Osteocyte (in vitro differentiated cells): ENCODE data around the gene POLRMT. TPM values are rescaled to one million over a fixed set of nuclear protein-coding genes. Genes with fewer than 3 reads are reported as not detected.

ENCODE experiments used
- DNase-seq: peaks from one replicate; pipeline ENCODE4 v3.0.0; 2021; ENCODE audit warnings: mixed read lengths; ENCODE audit not compliant: unreplicated experiment; ENCODE audit errors: extremely low spot score
- H3K27ac Mint-ChIP-seq: one replicate; pipeline ENCODE4 v1.8.0; 2021; ENCODE audit warnings: mild to moderate bottlenecking, mixed read lengths; ENCODE audit not compliant: unreplicated experiment
- H3K27me3 Mint-ChIP-seq: one replicate; pipeline ENCODE4 v1.8.0; 2021; ENCODE audit warnings: mixed read lengths; ENCODE audit not compliant: unreplicated experiment
- H3K36me3 Mint-ChIP-seq: one replicate; pipeline ENCODE4 v1.8.0; 2021; ENCODE audit warnings: mixed read lengths; ENCODE audit not compliant: unreplicated experiment
- H3K4me1 Mint-ChIP-seq: one replicate; pipeline ENCODE4 v1.8.0; 2021; ENCODE audit warnings: mixed read lengths; ENCODE audit not compliant: unreplicated experiment
- H3K4me3 Mint-ChIP-seq: one replicate; pipeline ENCODE4 v1.8.0; 2021; ENCODE audit warnings: mild to moderate bottlenecking, moderate library complexity, mixed read lengths; ENCODE audit not compliant: unreplicated experiment
- H3K9me3 Mint-ChIP-seq: one replicate; pipeline ENCODE4 v1.8.0; 2021; ENCODE audit warnings: mixed read lengths; ENCODE audit not compliant: unreplicated experiment
- total RNA-seq: library from RNA; stranded (reverse); gene quantifications from 2 replicates; pipeline ENCODE4 v1.2.1, GENCODE V29; 2021
- TF ChIP-seq, protein P1 (sequence below): fragments of 200-600 bp; sonication (generic); IDR thresholded peaks from 2 replicates; pipeline ENCODE4 v1.5.0; 2021; ENCODE audit warnings: antibody characterized with exemption, mild to moderate bottlenecking, moderate library complexity

The POLRMT gene
- total RNA-seq, 1 donor from 2014 or later = 44.6 TPM

DNA sequence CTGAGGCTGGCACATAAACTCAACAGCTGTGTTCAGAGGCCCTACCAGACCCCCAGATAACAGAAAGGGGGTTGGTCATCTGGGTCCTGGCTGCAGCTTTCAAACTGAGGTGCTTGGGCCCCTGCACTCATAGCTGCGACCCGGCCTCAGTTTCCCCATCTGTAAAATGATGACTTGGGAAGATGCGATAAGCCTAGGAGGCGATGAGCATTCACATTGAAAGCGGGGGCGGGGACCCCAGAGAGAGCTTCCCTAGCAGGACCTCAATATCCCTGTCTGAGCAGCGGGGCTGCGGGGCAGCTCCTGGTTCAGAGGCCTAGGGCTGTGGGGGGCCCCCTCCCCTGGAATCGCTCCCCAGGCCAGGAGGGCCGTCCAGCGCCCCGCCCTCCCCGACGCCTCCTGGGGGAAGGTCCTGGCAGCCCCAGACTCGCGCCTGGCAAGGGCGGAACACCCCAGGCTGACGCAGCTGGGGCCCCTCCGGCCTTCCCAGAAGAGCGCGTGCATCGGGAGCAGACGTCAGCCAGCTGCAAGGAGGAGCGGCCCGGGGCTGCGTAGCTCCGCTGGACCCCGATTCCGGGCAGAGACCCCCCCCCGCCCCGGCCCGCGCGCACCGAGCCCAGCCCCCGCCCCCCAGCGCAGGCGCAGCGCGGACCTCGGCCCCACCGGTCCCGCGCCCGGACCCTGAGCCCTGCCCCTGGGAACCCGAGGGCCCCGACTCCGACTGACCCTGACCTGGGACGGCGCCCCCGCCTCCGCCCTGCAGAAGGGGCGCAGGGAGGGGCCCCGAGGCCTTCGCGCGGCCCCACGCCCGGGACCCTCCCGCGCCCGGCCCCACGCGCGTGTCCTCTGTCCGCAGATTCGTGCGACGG lies 46.3 kb upstream of the POLRMT start:
- TF ChIP-seq, protein P1, sequence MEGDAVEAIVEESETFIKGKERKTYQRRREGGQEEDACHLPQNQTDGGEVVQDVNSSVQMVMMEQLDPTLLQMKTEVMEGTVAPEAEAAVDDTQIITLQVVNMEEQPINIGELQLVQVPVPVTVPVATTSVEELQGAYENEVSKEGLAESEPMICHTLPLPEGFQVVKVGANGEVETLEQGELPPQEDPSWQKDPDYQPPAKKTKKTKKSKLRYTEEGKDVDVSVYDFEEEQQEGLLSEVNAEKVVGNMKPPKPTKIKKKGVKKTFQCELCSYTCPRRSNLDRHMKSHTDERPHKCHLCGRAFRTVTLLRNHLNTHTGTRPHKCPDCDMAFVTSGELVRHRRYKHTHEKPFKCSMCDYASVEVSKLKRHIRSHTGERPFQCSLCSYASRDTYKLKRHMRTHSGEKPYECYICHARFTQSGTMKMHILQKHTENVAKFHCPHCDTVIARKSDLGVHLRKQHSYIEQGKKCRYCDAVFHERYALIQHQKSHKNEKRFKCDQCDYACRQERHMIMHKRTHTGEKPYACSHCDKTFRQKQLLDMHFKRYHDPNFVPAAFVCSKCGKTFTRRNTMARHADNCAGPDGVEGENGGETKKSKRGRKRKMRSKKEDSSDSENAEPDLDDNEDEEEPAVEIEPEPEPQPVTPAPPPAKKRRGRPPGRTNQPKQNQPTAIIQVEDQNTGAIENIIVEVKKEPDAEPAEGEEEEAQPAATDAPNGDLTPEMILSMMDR = no peak
- no peak for DNase-seq
- H3K27me3 Mint-ChIP-seq = no peaks in the 10 kb centered on the region
- H3K27ac Mint-ChIP-seq = peak overlapping the region; percentile 78
- peak overlapping the region; percentile 72 for H3K4me3 Mint-ChIP-seq
- H3K36me3 Mint-ChIP-seq = no peaks in the 10 kb centered on the region
- H3K4me1 Mint-ChIP-seq = peaks cover 31% of the 10 kb centered on the region
- no peaks in the 10 kb centered on the region for H3K9me3 Mint-ChIP-seq

DNA sequence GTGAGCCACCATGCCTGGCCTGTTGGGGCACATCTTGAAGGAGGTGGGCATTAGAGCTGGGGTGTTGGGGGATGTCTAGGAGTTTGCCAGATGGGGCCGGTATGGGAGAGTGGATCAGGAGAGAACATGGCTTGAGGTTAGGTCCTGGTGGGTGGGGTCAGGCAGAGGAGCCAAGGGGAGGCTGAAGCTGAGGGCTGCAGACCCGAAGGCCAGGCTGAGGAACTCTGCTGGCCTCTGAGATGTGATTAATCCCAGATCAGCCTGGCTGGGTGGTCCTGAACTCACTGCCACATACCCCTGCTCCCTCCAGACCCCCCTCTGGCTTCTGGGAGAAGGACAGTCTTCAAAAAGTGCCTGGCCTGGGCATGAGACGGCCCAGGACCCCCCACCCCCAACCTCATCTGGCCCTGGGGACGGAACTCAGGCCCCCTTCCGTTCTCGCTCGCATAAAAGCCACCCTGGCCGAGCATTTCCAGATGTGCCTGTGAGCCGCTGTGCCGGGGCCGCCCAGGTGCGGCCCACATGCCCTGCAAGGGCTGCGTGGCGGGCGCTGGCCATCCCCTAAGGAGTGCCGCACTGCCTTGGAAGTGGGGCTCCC lies 45.6 kb upstream of the POLRMT start:
- no peaks in the 10 kb centered on the region for H3K9me3 Mint-ChIP-seq
- peak overlapping the region; percentile 78 for H3K27ac Mint-ChIP-seq
- DNase-seq = no peak
- H3K4me3 Mint-ChIP-seq = peak overlapping the region; percentile 72
- H3K4me1 Mint-ChIP-seq = peaks cover 31% of the 10 kb centered on the region
- TF ChIP-seq, protein P1 = no peak
- no peaks in the 10 kb centered on the region for H3K36me3 Mint-ChIP-seq
- no peaks in the 10 kb centered on the region for H3K27me3 Mint-ChIP-seq

DNA sequence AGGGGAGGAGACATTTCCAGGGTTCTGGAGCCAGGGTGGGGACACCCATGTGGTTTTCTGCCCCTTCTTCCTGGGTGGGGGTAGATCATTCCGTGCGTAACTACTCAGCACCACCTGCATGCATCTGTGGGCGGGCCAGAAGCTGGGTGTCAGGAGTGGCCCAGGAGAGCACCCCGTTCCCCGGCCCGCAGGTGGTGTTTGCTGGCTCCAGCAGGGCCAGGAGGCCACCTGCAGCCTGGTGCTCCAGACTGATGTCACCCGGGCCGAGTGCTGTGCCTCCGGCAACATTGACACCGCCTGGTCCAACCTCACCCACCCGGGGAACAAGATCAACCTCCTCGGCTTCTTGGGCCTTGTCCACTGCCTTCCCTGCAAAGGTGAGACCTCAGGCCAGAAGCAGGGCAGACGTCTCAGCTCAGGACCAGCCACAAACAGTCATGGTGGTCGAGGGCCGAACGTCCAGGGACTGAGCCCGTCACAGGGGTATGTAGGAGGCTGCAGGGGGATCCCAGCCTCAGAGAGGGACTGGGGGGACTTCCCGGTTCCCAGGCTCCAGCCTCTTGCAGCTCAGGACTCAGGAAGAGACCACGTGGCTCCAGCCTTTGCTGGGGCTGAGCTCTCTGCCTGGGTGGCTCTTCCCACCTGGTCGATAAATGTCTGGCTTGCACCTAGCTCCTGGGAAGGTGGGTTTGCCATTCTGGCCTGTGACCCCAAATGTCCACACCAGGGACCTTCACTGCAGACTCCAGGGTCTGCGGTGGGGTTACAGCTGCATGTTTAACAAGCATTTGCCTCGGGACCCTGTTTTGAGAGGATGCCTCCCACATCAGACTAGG lies 44.5 kb upstream of the POLRMT start:
- Mint-ChIP-seq H3K4me1 (peaks cover 31% of the 10 kb centered on the region), H3K4me3 (peak overlapping the region; percentile 72), H3K27me3 (no peaks in the 10 kb centered on the region), H3K9me3 (no peaks in the 10 kb centered on the region), H3K36me3 (no peaks in the 10 kb centered on the region), H3K27ac (peak overlapping the region; percentile 78)
- TF ChIP-seq, protein P1 = no peak
- peak; percentile 81 for DNase-seq

DNA sequence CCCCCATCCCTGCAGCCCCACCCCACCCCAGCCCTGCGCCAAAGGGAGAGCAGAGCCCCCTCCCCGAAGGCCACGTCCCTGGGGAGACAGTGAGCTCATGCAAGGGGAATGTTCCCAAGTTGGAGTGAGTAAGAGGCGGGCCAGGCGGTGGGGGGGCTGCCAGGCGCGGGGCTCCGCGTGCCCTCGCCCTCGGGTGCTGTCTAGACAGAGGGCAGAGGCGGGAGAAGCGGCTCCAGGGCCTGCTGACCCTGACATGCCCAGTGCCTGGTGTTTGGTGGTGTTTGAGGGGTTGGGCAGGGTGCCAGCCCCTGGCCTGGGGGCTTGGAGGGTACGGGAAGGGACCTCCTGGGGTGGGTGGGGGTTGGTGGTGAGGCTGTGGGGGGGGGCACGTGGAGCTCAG lies 43.9 kb upstream of the POLRMT start:
- Mint-ChIP-seq H3K9me3 (no peaks in the 10 kb centered on the region), H3K36me3 (no peaks in the 10 kb centered on the region), H3K4me3 (peak overlapping the region; percentile 72), H3K27ac (peak overlapping the region; percentile 78), H3K4me1 (peaks cover 31% of the 10 kb centered on the region), H3K27me3 (no peaks in the 10 kb centered on the region)
- TF ChIP-seq, protein P1 = no peak
- peak; percentile 94 for DNase-seq
